Measurements from ENCODE around the gene LCNL1.
A peak's percentile ranks its signal among the peaks of the same experiment; 100 is the strongest.

LCNL1 gene

DNA sequence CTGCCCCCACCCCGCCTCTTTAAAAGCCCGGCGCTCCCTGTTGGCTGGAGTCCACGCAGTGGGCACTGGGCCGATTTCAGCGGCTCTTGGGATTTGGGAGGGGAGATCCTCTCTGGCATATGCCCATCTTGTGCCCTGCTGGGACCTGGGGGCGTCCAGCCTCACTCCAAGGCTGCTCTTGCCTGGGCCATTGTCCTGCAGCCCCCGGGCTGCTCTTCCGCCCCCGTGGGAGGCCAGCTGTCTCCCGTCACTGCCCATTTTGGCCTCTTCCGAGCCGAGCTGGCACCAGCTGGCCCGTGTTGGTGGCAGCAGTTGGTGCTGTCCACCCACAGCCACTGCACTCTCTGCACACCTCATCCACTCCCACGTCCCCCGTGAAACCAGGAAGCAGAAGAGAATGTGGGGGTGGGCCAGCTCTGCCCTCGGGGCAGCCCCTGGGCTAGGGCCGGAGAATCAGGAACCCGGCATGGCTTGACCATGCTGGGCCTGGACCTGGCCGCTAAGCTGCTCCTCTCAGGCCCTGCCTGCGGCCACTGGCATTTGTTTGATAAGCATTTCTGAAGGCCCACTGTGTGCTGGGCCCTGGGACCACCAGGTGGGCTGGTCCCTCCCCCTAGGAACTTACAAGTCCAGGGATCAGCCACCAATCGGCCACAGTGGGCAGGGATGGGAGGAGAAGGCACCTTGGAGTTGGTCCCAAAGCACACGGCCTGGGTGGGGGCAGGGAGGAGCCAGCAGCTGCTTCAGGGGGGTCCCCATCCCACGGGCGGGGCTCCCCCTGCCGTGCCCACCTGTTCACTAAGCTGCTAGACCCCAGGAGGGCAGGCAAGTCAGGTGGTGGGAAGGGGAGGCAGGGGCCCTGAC is 35.5 kb upstream of the LCNL1 start:
- no peak for DNase-seq

DNA sequence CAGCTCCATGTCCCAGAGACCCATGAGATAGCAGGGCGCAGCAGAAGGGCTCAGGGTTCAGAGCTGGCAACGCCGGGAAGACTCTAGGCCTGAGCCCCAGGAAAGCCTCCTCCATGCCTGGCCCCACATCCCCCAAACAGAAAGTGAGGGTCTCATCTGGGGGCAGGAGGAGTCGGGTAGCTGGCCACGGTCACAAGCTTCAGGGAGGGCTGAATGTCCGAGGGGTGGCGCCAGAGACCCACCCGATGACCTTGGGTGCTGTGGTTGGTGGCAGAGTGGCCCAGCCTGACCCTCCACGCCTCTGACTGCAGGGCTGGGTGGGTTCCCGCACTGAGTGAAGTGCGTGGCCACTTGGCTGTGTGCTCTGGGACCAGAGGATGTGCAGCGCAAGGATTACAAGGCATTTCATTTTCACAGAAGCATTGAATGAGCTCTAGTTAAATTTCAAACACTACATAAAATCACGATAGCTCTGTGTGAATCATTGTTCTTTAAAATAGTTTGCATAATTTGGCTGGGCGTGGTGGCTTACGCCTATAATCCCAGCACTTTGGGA is 34.8 kb upstream of the LCNL1 start:
- DNase-seq = peak; percentile 11

DNA sequence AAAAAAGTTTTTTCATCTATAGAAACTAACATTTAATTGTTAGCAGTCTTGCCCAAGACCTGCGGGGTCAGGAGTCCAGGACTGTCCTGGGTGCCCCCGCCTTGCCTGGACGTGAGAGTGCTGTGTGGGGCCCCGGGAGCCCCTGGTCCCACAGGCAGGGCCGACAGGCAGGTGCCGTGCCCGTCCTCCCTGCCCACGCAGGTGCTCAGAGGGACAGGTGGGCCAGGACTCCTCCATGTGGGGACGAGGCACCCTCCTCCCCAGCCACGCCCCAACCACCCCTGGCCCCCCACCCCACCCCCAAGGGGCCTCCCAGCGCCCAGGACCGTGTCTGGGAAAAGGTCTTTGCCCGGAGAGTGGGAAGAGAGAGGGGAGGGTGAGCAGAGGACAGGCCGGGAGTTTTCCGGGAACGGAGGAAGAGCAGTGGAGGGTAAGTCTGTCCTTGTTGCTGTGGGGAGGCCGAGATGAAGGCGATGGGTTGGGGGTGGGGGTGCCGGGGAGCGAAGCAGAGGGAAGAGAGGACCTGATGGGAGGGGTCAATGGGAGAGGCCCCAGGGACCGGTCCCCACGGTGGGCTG is 33.5 kb upstream of the LCNL1 start:
- DNase-seq = peak; percentile 16

DNA sequence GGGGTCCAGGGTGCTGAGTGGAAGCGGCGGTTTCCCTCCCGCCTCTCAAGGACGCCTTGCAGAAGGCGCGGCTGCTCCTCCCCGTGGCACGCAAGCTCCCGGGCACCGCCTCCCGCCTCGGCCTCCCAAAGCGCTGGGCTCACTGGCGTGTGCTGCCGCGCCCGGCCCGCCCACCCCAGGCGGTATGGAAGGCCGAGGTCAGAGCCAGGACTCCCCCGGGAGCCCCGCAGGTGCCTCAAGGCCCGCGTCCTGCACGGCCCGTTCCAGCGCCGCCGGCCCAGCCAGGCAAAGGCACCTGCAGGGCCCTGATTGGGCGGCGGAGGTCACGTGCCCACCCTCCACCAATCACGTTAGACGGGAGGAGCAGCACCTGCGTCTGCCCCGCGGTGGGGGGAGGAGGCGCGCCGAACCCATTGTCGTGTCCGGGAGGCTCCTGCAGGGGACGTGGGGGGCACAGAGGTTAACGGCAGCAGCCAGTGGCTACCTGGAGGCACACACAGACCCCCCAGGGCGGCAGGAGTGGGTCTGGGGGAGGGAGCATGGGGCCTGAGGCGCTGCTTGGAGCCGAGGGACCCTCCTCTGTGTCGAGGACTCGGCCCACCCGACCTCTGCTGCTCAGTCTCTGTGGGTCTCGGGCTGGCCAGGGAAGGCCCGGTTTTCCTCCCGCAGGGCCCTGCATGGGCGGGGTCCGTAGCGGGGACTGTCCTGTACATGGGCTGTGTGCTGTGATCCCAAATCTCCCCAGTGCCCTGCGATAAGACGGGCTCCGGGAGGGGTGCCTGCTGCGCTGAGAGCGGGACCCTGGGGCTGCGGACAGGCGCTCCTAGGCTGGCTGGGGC is 32.8 kb upstream of the LCNL1 start:
- DNase-seq = peak; percentile 93

DNA sequence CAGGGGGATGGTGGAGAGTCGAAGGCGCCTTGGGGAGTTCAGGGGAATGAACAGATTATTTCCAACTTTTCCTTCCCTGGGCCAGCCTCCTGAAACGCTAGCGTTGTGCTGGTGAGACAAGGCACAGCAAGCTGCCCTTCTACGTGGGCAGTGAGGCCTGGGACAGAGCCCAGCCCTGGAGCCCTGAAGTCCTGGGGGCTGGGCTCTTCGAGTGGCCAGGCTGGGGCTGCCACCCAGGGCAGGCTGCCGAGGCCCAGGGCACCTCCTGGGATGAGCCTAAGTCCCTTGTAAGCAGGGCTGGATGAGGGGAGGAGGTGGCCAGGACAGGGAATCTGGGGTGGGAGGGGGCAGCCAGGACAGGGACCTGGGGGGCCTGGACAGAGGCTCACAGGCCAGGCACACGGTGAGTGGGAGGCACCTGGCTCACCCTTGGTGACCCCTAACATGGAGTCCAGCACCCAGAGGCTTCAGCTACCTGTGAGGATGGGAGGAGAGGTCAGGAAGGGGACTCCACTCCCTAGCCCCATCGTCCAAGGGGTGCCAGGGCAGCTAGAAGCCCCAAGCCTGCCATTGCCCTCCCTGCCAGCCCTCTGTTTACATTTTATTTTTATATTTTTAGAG is 32.0 kb upstream of the LCNL1 start:
- no peak for DNase-seq

DNA sequence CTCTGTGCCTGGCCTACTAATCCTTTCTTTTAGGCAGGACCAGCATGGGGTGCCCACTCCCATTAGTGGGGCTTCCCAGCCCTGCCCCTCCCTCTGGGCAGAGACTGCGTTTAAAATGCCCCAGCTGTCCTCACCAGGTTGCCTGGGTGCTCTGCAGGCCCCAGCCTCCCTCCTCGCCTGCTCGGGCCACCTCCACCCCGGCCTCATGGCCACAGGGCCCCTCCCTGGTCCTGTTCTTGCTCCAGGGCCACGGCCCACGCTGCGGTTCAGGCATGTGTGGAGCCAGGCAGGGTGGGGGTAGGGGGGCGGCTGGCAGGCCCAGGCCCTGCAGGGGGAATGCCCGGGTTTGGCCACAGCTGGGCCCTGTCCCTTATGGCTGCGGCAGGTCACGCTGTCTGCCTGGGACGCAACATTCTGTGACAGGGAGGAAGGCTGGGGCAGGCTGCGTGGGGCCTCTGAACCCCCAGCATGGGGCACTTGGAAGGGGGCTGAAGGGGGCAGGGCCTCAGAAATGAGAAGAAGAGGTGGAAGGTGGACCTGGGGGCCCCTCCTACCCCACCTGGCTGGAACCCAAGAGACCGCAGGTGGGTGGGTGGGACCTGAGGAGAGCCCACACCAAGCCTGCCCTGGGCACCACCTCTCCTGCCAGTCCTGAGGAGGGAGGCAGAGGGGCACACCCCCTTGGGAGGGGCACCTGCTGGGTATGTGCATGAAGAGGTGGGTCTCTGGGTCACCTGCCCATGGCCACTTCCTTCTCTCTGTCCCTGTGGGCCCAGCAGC is 31.1 kb upstream of the LCNL1 start, which contains the start of gene LCN12:
Gene LCN12, plus strand, starts transcription at position 733 of the 780 bp plus-strand sequence. CDS start 55 bp downstream, outside the sequence.
- peak; percentile 20 for DNase-seq

DNA sequence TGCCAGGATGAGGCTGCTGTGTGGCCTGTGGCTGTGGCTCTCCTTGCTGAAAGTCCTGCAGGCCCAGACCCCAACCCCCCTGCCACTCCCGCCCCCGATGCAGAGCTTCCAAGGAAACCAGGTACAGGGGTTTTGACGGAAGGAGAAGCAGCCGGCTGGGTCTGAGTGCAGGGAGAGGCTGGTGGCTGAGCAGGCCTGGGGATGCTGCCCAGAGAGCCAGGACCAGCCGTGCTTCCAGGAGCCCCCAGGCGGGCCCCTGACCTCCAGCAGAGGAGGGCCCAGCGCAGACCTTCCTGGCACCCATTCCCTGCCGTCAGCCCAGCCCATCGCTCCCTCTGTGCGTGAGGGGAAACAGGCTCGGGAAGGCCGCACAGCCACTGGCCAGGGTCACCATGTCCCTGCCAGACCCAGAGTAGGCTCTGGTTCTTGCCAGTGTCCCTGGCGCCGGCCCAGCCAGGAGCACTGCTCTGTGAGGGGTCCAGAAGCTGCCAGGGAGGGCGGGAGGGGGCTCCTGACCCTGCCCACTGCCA is 30.4 kb upstream of the LCNL1 start:
- no peak for DNase-seq

DNA sequence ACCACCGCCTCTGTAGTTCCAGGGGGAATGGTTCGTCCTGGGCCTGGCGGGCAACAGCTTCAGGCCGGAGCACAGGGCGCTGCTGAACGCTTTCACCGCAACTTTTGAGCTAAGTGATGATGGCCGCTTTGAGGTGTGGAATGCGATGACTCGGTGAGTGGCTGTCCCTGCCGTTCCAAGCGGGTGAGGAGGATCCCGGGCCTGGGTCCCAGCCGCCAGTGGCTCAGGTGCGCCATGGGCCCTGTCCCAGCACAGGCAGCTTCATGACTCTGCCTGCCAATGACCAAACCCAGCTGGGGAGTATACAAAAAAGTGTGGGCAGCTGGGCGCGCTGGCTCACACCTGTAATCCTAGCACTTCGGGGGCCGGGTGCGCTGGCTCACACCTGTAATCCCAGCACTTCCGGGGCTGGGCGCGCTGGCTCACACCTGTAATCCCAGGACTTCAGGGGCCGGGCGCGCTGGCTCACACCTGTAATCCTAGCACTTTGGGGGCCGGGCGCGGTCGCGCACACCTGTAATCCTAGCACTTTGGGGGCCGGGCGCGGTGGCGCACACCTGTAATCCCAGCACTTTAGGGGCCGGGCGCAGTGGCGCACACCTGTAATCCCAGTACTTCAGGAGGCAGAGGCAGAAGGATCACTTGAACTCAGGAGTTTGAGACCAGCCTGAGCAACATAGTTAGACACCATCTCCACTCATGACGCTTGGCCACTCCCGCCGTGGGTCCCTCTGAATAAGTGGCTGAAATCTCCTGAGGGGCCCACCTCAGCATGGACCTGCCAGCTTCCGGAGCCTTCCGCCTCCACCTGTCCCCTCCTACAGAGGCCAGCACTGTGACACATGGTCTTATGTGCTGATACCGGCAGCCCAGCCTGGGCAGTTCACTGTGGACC is 29.7 kb upstream of the LCNL1 start:
- DNase-seq = no peak

DNA sequence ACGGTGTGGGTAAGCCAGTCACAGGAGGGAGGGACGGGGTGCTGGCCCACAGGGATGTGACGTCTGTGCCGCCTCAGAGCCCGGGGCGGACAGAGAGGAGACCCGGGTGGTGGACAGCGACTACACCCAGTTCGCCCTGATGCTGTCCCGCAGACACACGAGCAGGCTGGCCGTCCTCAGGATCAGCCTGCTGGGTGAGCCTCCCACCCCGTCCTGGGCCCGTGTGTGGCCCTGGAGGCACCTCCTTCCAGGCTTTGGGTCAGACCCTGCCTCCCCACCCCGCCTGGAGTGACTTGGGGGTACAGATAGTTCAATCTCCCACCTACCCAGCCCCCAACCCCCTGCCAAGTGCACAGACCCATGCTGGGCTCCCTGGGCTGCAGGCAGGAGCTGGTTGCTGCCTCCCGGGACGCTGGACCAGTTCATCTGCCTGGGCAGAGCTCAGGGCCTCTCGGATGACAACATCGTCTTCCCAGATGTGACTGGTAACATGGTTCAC is 29.0 kb upstream of the LCNL1 start:
- no peak for DNase-seq

DNA sequence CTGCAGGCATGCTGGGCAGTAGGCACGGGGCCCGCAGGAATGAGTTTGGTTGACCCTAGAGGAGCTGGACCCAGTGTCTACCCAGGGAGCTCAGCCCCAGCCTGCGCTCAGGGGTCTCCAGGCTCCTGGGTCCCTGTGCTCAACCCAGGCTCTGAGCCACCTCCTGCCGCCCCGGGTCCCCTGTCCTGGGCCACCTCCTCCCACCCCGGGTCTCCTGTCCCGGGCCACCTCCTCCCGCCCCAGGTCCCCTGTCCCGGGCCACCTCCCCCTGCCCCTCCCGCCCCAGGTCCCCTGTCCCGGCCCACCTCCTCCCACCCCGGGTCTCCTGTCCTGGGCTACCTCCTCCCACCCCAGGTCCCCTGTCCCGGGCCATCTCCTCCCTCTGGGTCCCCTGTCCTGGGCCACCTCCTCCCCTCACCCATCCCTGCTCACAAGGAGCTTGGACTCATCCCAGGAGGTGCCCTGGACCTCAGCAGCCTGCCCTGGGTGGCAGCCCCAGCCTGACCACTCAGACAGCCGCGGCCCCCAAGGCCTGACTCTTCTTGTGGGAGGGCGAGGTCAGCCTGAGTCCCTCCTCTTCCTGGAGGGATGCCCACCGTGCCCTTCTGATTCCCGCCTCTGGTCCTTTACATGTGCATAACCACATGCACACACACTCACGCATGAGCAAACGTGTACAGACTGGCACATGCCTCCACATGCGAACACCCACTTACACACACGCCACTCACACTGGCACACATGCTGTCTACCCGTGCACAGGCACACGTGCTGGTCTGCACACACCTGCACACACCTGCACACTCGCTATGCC is 28.3 kb upstream of the LCNL1 start:
- DNase-seq = no peak

DNA sequence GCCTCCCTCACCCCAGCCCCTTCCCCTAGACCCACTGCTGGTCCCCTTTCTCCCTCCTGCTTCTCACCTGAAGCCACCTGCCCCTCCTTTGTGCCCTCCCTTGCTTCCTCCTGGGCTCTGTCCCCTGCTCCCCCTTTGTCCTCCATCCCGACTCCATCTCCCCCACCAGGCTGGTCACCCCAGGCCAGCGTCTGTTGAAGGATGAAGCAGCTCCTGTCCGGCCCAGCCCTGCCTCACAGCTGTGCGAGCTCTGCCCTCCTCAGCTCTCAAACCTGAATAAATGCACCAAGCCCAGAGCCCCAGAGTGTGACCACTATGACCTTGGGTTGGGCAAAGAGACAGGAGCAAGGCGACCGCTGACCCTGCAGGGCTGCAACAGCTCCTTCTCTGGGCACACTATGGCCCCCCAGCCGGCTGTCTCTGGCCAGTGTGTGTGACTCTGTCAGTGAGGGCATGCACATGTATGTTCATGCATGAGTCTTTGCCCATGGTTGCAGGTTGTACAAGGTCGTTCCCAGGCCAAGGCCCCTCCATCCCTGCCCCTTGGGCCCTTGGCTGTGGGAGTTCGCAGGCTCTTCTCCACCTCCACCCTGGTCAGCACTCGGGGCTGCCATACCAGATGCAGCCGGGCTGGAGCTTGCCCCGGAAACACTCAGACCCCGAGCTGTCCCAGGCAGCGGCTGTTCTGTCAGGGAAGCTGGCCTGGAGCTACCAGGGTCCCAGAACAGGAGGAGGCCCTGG is 27.4 kb upstream of the LCNL1 start:
- DNase-seq = no peak

DNA sequence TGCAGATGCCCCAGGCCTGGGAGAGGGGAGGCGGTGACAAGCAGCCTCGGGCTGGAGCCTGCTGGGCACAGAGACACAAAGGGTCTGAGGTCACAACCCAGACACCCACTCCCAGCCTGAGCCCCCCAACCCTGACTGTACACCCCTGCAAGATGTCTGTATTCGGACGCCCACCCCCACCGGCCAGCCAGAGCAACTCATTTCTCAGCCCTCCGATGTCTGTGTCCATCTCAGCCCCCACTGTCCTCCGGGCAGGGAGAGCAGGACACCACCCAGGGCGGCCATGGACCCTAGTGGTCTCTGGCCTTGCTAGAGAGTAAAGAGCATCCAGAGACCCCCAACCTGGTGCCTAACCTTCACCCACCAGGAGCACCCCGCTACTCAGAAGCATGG is 26.9 kb upstream of the LCNL1 start:
- DNase-seq = no peak

DNA sequence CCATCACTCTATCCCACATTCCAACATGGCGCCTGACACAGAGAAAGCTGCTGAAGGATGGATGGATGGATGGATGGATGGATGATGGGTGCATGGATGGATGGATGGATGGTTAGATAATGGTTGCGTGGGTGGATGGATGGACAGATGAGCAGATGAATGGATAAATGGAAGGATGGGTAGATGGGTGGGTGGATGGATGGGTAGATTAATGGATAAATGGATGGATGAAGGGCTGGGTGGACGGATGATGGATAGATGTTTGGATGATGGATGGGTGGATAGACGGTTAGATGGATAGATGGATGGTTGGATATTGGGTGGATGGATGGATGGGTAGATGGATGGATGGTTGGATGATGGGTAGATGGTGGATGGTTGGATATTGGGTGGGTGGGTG is 26.2 kb upstream of the LCNL1 start:
- DNase-seq = no peak

DNA sequence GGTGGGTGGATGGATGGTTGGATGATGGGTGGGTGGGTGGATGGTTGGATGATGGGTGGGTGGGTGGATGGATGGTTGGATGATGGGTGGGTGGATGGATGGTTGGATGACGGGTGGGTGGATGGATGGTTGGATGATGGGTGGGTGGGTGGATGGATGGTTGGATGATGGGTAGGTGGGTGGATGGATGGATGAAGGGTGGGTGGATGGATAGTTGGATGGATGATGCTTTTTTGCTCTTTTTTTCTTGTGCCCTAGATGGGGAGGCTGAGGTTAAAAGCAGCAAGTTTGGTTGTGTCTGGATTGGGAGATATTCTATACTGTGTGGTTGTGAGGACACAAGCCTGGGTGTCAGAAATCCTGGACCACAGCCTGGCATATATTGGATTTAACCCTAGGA is 25.3 kb upstream of the LCNL1 start:
- DNase-seq = no peak

DNA sequence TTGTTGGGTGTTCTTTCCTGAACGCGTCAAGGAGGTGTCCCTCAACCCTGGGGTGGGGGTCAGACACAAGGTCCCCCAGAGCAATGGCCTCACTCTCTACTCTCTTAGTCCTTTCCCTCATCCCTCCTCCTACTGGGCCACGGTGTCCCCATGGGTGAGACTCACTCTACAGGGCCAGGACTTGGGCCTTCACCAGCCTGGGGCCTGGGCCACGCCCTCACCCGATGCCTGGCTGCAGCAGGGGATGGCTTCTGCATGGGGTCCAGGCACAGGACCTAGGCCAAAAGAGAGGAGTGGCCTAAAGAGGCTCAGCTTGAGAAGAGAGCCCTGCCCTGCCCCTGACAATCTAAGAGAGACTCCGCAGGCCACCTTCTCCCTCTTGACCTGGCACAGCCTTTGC is 24.9 kb upstream of the LCNL1 start:
- no peak for DNase-seq

DNA sequence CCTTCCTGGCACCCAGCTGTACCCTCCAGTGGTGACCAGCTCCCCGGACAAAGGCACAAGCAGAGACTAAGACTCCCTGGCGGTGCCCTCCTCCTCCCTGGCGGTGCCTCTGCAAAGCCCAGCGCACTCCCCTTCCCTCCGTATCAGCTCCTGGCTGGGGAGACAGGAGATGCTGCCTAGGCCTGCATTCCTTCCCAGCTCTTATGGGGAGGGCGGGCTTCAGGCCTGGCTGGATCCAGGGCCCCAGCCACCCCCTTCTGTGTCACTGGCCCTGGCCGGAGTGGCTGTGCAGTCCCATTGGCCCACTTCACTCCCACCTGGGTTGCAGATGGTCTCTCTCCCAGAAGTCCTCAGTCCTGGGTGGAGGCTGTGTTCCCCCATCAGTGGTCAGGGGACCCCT is 24.3 kb upstream of the LCNL1 start:
- no peak for DNase-seq

DNA sequence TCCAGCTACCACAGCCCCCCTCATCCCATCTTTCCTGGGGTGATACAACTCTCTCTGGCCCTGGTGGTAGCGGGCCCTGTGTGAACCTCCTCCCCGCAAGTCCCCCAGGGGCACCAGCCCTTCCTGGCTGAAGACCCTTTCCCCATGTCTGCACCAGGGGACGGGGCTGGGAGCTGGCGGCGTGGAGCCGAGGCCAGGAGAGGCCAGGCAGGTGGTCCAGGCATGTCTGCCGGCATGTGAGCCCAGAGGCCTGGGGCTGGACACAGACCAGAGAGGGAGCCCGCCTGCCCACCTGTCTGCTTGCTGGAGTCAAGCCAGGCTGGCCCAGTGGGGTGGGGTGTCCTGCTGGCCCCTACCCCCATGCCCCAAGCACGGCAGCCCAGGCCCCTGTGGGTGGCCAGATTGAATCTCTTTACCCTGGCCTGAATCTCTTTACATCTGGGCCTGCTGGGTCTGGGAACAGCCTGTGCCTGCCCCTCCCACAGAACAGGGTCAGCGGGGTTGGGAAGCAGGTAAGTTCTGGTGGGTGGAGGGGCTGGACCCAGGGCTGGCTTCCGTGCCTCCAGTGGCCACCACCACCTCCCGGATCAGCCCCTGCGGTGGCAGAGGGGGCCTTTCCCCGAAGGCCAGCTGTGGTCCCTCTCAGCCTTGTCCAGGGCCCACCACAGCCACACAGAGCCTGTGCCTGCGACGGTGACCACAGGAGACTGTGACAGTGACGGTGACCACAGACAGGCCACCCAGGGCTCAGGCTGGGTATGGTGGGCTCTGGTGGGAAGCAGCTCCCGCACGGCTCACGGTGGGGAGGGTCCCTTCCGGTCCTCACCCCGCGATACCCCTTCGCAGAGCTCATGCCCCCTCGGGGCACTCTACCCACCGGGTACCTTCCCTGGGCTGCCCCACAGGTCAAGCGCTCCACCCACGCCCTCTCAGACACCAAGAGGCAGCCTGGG is 23.6 kb upstream of the LCNL1 start:
- no peak for DNase-seq

All from NCI-H510A treated with DMSO at 0.1 percent for 48 hours (cell line).